GM18951 (cell line): Measurements from ENCODE around the gene LEPR.

Source experiments
- POLR2A ChIP-seq: IDR thresholded peaks from 4 replicates; pipeline ENCODE4 v1.6.1; 2011; ENCODE audit warnings: mild to moderate bottlenecking; ENCODE audit not compliant: insufficient read length, insufficient read depth; ENCODE audit errors: extremely low read depth
- in situ Hi-C: fragments of 300-500 bp; cut with MboI; formaldehyde crosslinking; loops from one replicate; pipeline ENCODE4 v1.12.0; 2022; ENCODE audit warnings: low sequenced_read_pairs, mixed read lengths, inconsistent platforms; ENCODE audit not compliant: unreplicated experiment

The LEPR gene, protein sequence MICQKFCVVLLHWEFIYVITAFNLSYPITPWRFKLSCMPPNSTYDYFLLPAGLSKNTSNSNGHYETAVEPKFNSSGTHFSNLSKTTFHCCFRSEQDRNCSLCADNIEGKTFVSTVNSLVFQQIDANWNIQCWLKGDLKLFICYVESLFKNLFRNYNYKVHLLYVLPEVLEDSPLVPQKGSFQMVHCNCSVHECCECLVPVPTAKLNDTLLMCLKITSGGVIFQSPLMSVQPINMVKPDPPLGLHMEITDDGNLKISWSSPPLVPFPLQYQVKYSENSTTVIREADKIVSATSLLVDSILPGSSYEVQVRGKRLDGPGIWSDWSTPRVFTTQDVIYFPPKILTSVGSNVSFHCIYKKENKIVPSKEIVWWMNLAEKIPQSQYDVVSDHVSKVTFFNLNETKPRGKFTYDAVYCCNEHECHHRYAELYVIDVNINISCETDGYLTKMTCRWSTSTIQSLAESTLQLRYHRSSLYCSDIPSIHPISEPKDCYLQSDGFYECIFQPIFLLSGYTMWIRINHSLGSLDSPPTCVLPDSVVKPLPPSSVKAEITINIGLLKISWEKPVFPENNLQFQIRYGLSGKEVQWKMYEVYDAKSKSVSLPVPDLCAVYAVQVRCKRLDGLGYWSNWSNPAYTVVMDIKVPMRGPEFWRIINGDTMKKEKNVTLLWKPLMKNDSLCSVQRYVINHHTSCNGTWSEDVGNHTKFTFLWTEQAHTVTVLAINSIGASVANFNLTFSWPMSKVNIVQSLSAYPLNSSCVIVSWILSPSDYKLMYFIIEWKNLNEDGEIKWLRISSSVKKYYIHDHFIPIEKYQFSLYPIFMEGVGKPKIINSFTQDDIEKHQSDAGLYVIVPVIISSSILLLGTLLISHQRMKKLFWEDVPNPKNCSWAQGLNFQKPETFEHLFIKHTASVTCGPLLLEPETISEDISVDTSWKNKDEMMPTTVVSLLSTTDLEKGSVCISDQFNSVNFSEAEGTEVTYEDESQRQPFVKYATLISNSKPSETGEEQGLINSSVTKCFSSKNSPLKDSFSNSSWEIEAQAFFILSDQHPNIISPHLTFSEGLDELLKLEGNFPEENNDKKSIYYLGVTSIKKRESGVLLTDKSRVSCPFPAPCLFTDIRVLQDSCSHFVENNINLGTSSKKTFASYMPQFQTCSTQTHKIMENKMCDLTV

DNA sequence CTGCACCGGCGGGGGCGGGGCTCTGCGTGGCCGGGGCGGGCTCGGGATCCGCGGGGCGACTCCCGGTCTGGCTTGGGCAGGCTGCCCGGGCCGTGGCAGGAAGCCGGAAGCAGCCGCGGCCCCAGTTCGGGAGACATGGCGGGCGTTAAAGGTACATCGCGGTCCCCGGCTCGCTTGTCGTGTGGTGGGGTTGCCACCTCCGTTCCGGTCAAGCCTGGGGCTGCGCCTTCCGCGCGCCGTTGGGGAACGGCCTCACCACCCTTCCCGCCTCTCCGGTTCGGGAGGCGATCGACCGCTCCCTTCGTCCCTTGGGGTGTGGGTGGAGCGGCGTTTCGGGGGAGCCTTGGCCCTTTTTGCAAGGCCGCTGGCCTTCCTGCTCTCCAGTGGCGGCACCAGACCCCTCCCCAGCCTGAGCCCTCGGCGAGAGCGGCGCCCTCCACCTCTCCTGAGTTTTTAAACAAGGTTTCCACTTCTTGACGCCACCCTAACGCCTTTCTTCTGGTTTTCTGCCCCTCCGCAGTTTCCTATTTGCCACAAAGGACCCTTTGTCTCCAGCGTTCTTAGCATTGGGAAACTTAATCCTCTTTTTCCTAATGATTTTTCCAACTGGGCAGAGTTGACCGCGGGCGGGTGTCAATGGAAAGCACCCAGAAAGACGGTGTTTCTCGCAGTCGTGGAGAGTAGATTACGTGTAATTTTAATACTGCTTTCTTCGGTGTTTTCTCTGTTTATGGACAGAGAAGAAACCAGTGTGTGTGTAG, at the start of gene LEPR, which contains the start of gene LEPROT:
TSS of gene LEPR (plus strand) at position 79 of the 761 bp plus-strand sequence. CDS start 144,898 bp downstream, outside the sequence.
TSS of gene LEPROT (plus strand) at position 79 of the 761 bp plus-strand sequence. CDS start at position 136, 57 bp downstream.
- TF ChIP-seq POLR2A = peak; percentile 75
- in situ Hi-C loops = no loop called here

DNA sequence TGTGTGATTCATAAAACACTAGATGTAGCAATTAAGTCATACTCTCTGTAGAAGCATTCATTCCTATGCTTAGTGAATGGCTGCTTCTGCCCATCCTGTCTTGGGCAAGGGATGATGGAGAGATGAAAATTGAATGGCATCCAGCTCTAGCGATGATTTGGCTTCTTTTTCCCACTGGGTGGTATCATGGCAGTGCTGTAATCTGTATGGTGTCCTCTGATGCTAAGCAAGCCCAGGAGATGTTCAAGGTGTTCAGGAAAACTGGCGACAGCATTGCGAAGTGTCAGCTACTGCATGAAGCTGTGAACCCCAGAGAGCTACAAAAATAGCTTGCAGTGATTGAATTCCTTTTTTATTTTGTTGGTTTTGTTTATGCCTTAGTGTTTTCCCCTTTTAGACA, 48.9 kb upstream of the LEPR start:
- in situ Hi-C loops = no loop called here
- no peak for TF ChIP-seq POLR2A

DNA sequence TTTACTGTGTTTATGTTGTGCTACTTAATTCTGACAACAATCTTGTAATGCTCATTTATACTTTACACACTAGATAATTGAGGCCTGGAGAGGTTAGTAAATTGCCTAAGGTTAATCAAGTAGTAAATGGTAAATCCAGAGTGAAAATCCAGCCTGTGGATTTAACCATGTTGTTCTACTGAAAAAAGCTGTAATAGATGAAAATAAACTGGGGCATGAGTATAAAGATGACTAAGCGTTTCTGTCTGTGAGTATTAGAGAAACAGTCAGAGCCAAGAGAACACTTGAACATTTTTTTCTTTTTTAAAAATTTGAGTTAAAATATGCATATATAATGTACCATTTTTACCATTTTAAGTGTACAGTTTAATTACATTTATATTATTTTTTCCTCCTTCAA, 47.9 kb upstream of the LEPR start:
- in situ Hi-C loops = no loop called here
- no peak for TF ChIP-seq POLR2A

DNA sequence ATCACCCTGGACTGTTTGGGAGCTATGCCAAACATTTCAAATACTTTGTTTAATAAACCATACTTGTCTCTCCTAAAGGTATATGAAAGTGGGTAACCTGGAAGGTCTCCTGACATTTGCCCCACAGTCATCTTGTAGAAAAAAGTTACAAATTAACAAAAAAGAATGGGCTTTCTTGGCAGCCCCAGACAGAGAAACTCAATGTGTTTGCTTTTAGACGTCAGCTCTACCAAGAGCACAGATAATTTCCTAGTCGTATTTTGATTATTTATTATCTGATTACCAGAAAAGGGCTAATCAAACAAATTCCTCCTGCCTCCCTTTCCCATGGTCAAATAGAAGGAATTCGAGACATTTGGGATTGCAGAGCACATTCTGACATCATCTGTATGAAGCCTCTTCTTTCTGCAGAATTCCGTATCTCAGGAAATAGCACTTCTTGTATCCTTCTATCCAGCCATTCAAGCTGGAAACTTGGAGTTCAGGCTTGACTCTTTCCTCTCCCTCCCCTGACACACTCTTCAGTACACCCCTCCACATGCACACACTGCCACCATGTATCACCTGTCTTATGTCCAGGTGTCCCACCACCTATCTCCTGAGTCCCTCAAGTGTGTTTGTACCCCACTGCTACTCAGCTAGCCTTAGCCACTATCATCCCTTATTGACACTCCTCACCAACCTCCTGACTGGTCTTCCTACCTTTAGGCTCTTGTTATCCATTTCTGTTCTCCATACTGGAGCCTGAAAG, 42.8 kb upstream of the LEPR start:
- in situ Hi-C loops = no loop called here

DNA sequence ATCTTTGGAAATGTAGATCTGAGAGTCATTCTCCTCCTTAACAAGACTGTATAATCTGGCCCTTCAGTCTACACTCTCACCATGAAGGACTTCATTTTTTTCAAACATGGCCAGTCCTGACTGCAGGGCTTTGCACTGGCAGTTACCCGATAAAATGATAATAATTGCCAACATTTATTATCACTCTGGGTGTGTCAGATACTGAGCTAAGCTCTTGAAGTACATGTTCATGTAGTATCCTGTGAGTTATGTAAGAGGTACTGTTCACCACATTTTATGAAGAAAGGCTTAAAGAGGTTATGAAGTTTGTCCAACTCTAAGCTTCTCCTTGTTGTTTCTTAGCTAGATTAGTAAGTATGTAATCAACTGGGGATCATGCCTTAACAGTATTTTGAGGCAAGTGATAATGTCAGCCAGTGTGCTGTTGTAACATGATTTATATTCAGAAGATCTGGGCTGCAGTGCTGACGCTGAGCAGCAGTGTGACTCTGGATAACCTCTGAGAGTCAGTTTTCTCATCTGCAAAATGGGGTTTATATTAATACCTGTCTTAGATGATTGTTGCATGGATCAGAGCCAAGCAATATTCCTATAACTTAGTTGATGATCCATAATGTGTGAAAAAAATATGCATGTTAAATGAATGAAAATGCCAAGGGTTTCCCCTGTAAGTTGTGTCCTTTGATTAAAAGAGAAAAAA, 42.1 kb upstream of the LEPR start:
- TF ChIP-seq POLR2A = no peak
- in situ Hi-C loops = no loop called here

More for the DNA sequence above, 42.8 kb upstream of the LEPR start:
- no peak for TF ChIP-seq POLR2A

DNA sequence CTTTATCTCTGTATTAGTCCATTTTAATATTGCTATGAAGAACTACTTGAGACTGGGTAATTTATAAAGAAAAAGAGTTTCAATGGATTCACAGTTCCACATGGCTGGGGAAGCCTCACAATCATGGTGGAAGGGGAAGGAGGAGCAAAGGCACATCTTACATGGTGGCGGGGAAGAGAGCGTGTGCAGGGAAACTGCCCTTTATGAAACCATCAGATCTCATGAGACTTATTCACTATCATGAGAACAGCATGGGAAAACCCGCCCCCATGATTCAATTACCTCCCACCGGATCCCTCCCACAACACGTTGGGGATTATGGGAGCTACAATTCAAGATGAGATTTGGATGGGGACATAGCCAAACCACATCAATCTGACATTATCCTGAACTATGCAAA, 36.0 kb upstream of the LEPR start:
- in situ Hi-C loops = loop anchor here (10.0 kb wide), 1 partner anchor 1110 kb away; no protein-coding TSS in a partner anchor

DNA sequence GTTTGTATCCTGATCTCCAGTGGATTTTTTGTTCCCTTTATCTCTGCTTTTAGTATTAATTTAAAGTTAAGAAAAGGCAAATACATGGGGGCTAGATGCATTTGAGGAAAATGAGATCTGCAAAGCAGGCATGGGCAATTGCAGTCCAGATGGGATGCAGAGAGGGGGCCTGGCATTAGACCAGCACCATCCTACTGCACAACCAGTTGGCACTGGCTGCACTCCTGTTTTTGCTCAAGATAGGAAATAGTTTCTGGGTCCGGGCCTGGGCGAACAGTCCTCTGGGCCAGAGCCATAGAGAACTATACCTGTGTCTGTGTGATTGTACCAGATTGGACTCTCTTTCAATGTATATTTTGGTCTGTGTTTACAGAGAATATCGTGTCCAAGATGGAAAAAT, 34.0 kb upstream of the LEPR start:
- in situ Hi-C loops = loop anchor here (10.0 kb wide), 1 partner anchor 1108 kb away; no protein-coding TSS in a partner anchor
- no peak for TF ChIP-seq POLR2A

DNA sequence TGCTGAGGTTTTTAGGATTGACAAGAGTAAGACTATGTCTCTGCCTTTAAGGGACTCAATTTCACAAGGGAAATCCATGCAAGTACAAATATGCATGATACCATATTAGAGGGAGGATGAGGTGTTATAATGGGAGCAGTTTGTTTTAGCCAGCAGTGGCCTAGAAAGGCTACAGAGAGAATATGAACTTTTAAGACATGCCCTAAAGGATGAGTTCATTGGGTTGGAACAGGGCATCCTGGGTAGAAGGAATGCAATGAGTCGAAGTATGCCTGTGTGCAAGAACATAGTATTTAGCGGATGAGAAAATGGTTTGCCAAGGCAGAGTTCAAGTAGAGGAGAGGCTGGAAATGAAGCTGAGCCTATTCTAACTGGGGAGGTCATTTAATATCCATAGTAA, 32.6 kb upstream of the LEPR start:
- in situ Hi-C loops = loop anchor here (10.0 kb wide), 1 partner anchor 1107 kb away; no protein-coding TSS in a partner anchor
- no peak for TF ChIP-seq POLR2A

DNA sequence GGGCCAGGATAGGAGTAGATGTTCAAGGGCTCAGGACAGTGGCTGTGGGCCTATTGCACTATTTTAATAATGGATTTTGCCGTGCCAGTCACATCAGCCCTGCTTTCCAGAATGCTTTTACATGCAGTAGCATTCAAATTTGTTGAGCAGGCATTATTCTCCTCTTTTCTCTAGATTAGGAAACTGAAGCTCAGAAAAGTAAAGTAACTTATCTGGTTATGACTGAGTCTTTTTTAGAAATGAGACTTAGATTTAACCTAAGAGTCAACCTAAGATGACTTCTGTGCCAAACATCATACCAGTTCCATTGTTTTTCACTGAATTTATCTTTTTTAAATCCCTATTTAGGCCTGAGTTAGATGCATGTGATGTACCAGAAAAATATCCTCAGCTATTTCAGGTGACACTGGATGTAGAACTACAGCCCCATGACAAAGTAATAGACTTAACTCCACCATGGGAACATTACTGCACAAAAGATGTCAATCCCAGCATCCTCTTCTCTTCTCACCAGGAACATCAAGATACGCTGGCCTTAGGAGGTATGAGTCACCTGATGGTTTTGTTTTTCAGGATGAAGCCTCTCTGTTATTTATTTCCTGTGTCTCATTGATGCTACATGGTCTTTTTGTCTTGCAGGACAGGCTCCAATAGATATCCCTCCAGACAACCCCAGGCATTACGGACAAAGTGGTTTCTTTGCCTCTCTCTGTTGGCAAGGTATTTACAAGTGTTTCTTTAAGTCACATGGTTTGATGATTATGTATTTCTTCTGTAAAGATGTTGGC, 31.4 kb upstream of the LEPR start:
- TF ChIP-seq POLR2A = no peak
- in situ Hi-C loops = loop anchor here (10.0 kb wide), 1 partner anchor 1106 kb away; no protein-coding TSS in a partner anchor

DNA sequence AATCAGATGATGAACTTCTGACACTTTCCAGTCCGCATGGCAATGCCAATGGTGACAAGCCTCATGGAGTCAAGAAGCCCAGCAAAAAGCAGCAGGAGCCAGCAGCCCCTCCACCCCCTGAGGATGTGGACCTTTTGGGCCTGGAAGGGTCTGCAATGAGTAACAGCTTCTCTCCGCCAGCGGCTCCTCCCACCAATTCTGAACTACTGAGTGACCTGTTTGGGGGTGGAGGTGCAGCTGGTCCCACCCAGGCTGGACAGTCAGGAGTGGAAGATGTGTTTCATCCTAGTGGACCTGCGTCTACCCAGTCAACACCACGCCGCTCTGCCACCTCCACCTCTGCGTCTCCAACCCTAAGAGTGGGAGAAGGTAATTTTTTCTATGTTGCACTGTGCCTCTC, 28.0 kb upstream of the LEPR start:
- in situ Hi-C loops = no loop called here
- TF ChIP-seq POLR2A = no peak

DNA sequence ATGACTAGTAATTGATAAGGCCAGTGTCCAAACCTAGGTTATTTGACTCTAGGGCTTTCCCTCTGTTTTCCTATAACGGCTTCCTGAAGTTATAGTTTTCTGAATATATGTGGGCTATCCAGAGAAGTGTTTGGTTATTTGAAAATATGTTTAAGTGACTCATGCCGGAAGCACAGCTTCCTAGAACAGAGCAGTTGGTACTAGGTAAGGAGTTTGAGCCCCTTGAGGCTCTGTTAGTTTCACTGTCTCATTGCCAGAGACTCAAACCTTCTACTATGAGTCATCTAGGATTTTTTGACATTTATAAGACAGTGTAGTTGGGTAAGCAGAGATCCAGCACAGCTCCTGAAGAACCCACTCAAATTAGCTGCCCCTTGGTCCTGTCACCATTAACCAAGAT, 27.1 kb upstream of the LEPR start:
- TF ChIP-seq POLR2A = no peak
- in situ Hi-C loops = no loop called here

DNA sequence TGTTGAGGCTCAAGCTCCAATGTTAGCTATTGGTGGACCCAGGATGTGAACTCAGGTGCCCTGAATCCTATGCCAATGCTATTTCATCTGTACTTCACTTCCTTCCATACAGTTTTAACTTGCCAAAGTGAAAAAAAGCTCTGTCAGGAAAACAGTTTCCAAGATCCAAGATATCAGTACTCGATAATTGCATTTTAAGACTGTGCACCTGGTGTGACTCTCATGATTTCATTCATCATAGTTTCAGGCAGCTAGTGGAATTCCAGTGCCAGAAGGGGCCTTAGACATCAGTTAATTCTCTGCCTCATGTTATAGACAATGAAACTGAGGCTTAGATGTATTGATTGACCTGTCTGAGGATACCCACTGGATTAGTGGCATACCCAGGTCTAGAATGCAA, 26.5 kb upstream of the LEPR start:
- no peak for TF ChIP-seq POLR2A

More for the DNA sequence above, 26.5 kb upstream of the LEPR start:
- in situ Hi-C loops = no loop called here
